ENCODE measurements around the gene SOAT1.
"Not testable (repeated sequence)": the region's sequence is repeated elsewhere in the genome, so short reads cannot be mapped to it uniquely, and the experiment has no call there.

SOAT1 gene

DNA sequence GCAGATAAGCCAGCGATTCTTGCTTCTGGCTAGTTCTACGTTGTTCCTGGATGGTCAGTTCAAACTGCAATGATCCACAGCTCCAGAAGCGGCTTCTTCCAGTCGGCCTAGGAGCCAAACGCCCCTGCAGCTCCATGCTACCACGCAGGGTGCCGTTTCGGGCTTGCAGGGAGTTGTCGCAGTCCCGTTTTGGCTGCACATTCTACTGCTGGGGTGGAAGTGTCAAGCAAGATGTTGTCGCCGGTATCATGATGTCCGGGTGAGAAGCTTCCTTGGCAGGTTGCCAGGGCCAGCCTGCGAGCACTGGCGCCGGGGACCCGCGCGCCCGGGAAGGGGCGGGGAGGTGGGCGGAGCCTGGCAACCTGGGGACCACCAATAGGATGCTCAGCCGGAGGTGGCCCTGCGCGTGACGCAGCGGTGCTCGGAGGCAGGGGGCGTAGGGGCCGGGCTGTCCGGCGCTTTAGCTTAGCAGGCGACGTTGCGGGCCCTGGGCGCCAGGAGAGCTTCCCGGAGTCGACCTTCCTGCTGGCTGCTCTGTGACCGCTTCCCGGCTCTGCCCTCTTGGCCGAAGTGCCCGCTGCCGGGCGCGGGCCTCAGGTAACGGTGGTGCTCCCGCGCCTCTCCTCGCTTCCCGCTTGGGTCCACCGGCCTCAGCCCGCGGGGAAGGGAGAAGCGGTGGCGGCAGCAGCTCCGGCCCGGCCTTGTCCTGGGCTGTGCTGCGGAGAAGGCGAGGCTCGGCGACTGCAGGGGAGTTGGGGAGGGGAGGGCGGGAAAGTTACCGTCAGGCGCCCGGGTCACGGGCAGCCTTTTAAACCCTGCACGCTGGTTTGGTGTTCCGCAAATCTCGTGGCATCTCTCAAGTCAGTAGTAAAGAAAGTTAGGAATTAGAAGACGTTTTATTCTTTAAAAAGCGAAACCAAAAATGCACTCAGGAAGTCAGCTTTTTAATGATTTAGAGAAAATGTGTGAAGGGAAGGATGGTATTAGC lies at the start of gene SOAT1:
TSS of gene SOAT1 (plus strand) at position 458 of the 988 bp plus-strand sequence. CDS start 8,888 bp downstream, outside the sequence.
- peak within 1 kb of the TSS; percentile 86 to 87 for H3K27ac Mint-ChIP-seq
- ATAC-seq, result peak; percentile 96
- peak within 1 kb of the TSS; percentile 67 to 91 for H3K4me3 Mint-ChIP-seq
- H3K27me3 Mint-ChIP-seq, result no peaks in the 10 kb centered on the region
- peaks cover 44% of the 10 kb centered on the region for H3K4me1 Mint-ChIP-seq
- no peaks in the 10 kb centered on the region for H3K9me3 Mint-ChIP-seq
- peak; percentile 93 to 95 for DNase-seq

DNA sequence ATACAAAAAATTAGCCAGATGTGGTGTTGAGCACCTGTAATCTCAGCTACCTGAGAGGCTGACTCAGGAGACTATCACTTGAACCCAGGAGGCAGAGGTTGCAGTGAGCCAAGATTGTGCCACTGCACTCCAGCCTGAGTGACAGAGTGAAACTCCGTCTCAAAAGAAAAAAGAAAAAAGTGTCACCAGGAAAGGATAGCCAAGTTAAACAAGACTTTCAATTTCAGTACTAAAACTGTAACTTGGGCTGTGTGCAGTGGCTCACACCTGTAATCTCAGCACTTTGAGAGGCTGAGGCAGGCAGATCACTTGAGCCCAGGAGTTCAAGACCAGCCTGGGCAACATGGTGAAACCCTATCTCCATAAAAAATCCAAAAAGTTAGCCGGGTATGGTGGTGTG lies 48.2 kb upstream of the SOAT1 start:
- not testable (repeated sequence) for H3K27ac Mint-ChIP-seq, ATAC-seq

DNA sequence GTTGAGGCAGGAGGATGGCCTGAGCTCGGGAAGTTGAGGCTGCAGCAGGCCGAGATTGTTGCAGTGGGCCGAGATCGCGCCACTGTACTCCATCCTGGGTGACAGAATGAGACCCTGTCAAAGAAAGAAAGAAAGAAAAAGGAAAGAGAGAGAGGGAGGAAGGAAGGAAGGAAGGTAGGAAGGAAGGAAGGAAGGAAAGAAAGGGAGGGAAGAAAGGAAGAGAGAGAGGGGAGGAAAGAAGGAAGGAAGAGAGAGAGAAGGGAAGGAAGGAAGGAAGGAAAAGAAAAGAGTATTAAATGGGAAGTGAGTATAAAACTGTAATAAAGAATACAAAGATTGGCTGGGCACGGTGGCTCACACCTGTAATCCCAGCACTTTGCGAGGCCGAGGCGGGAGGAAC lies 45.7 kb upstream of the SOAT1 start:
- Mint-ChIP-seq H3K4me3 (no peak overlapping the region), H3K4me1 (no peaks in the 10 kb centered on the region), H3K9me3 (no peaks in the 10 kb centered on the region), H3K27ac (peak overlapping the region in 1 of 2 donors; percentile 42), H3K27me3 (no peaks in the 10 kb centered on the region)
- DNase-seq (no peak), ATAC-seq (no peak)

More for the DNA sequence above, 48.2 kb upstream of the SOAT1 start:
- not testable (repeated sequence) for DNase-seq, H3K4me1 Mint-ChIP-seq, H3K4me3 Mint-ChIP-seq, H3K9me3 Mint-ChIP-seq, H3K27me3 Mint-ChIP-seq

DNA sequence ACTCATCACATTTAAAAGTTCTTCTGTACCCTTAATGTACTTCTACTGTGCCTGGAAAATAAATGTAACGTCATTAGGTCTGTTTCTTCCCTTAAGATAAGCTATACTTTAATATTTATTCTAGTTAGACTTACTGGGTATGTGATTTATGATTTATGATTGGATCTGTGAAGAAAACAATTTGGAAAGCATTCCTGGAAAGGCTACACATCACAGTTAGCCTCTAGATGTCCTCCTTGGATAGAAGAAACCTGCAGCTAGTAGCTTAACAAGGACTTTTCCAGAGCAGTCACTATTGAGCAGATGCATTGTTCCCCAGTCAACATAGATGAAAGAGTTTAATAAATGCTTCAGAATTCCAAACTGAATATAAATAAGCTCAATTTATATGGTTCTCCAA lies 41.9 kb upstream of the SOAT1 start:
- no peaks in the 10 kb centered on the region for H3K4me1 Mint-ChIP-seq

DNA sequence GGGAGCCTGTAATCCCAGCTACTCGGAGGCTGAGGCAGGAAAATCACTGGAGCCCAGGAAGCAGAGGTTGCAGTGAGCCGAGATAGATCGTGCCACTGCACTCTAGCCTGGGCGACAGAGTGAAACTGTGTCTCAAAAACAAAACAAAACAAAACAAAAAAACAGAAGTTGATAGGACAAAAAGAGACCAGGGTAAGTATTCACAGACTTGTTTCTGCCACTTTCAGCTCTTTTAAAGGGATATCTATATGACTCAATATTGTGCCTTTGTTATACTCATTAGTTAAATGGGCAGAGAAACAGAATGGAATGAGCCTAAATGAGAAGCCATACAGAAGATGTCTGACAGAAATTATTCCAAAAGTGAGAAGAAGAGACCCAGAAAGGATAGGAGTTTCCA lies 41.0 kb upstream of the SOAT1 start:
- H3K4me1 Mint-ChIP-seq, result no peaks in the 10 kb centered on the region
- H3K27me3 Mint-ChIP-seq, result no peaks in the 10 kb centered on the region
- ATAC-seq, result no peak

More for the DNA sequence above, 41.9 kb upstream of the SOAT1 start:
- H3K27ac Mint-ChIP-seq, result peak overlapping the region in 1 of 2 donors; percentile 13
- H3K27me3 Mint-ChIP-seq, result no peaks in the 10 kb centered on the region
- H3K4me3 Mint-ChIP-seq, result no peak overlapping the region
- DNase-seq (no peak), ATAC-seq (no peak)
- no peaks in the 10 kb centered on the region for H3K9me3 Mint-ChIP-seq

DNA sequence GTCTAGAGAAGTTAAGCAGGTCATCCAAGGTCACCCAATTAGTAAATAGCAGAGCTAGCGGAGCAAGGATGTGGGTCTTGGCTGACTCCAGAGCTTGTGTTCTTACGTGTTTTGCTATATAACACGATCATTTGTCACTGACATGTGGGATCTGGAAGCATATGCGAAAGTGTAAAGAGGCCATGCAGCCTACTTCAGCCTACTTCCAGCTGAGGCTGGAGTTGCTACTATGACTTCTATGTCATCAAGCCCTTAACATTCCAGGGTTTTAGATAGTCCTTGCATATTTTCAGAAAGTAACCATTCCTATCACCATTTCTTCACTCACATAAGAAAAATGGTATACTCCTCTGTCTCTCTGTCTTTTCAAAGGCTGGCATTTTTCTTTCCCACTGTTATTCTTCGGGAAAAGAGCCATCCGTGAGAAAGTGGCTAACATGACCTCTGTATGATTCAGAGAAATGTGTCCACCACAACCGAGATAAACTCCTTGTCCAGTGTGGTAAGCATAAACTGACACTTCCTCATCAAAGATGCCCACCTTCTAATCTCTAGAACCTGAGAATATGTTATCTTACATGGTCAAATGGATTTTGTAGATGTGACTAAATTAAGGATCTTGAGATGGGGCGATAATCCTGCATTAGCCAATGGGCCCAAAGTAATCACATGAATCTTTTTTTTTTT lies 40.2 kb upstream of the SOAT1 start:
- DNase-seq (no peak), ATAC-seq (no peak)

More for the DNA sequence above, 41.0 kb upstream of the SOAT1 start:
- DNase-seq, result no peak
- no peak overlapping the region for H3K27ac Mint-ChIP-seq
- no peaks in the 10 kb centered on the region for H3K9me3 Mint-ChIP-seq
- no peak overlapping the region for H3K4me3 Mint-ChIP-seq

DNA sequence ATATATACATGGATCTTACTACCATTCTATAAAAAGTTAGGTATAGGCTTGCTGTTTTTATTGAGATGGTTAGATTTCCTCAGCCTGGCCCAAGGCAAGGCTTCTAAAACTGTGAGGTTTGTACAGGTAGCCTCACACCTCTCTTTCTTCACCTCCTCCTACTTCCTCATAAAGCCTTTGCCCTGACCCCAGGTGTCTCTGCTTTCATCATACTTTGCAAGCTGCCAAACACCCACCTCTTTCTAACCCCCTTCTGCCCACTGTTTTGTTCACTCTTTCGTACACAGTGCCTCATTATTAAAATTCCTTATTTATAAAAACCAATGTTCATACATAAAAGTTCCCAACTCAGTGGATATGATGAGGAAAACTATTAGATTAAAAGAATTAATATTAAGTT lies 31.4 kb upstream of the SOAT1 start:
- H3K4me1 Mint-ChIP-seq, result no peaks in the 10 kb centered on the region
- H3K27me3 Mint-ChIP-seq, result no peaks in the 10 kb centered on the region
- ATAC-seq (no peak), DNase-seq (no peak)
- H3K9me3 Mint-ChIP-seq, result no peaks in the 10 kb centered on the region
- H3K4me3 Mint-ChIP-seq, result no peak overlapping the region
- H3K27ac Mint-ChIP-seq, result no peak overlapping the region

More for the DNA sequence above, 40.2 kb upstream of the SOAT1 start:
- Mint-ChIP-seq H3K4me1 (no peaks in the 10 kb centered on the region), H3K27ac (no peak overlapping the region), H3K4me3 (no peak overlapping the region), H3K27me3 (no peaks in the 10 kb centered on the region), H3K9me3 (no peaks in the 10 kb centered on the region)

DNA sequence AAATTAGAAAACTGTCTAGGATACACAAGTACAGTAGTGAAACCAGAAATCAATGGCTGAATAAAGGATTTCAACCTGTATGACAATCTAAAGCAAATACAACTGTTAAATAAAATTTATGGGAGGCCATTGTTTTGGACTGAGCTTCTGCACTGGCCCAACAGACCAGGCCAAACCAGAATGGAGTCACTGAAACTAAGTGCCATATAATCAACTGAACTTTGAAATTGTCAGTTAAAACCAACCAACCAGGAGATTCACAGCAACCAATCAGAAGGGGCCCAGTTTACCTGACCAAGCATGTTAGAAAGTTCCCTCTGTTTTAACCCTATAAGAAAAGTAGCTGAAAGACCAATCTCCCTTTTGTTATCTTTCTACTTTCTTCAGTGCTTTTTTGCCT lies 30.5 kb upstream of the SOAT1 start:
- no peaks in the 10 kb centered on the region for H3K27me3 Mint-ChIP-seq
- ATAC-seq, result no peak
- H3K4me1 Mint-ChIP-seq, result no peaks in the 10 kb centered on the region
- H3K27ac Mint-ChIP-seq, result no peak overlapping the region
- no peak overlapping the region for H3K4me3 Mint-ChIP-seq
- DNase-seq, result no peak
- no peaks in the 10 kb centered on the region for H3K9me3 Mint-ChIP-seq

DNA sequence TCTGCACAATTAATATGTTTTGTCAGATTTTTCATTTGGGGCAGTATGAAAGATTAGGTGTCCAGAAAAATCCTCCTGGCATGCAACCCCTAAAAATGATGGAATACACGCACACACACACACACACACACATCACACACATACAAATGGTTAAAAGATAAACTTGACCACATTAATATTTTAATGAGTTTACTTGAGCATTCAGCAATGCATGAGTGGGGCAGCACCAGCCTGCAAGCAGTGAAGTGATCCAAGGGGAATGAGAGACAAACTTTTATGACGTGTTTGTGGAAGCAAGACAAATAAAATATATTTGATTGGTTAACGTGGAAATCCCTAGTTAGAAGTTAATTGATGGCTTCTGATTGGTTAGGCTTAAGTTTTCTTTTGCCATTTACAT lies 29.1 kb upstream of the SOAT1 start:
- Mint-ChIP-seq H3K27ac (no peak overlapping the region), H3K27me3 (no peaks in the 10 kb centered on the region), H3K4me1 (no peaks in the 10 kb centered on the region), H3K9me3 (no peaks in the 10 kb centered on the region), H3K4me3 (no peak overlapping the region)
- ATAC-seq (no peak), DNase-seq (no peak)

DNA sequence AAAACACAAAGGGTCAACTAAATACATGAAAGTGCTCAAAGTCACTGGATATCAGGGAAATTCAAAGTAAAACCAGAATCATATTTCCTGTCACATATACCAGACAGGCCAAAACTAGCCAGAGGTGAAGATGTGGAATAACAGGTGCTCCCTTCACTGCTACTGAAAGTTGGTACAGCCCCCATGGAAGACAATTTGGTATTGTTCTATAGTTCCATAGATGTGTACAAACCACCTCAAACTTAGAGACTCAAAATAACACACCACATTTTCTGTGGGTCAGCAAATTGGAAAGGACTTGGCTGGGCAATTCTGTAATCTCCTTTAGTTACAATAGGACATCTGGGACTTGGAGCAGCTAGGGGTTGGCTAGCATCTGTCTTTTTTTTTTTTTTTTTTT lies 24.5 kb upstream of the SOAT1 start:
- no peak overlapping the region for H3K4me3 Mint-ChIP-seq
- DNase-seq, result no peak
- no peak for ATAC-seq
- no peaks in the 10 kb centered on the region for H3K4me1 Mint-ChIP-seq
- no peaks in the 10 kb centered on the region for H3K27me3 Mint-ChIP-seq
- H3K9me3 Mint-ChIP-seq, result no peaks in the 10 kb centered on the region
- no peak overlapping the region for H3K27ac Mint-ChIP-seq

DNA sequence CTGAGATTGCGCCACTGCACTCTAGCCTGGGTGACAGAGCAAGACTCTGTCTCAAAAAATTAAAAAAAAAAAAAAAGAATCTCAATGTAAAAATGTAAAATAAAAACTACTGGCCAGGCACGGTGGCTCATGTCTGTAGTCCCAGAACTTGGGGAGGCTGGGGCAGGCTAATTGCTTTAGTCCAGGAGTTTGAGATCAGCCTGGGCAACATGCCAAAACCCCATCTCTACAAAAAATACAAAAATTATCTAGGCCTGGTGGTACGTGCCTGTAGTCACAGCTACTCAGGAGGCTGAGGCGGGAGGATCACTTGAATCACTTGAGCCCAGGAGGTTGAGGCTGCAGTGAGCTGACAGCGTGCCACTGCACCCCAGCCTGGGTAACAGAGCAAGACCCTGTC lies 19.2 kb upstream of the SOAT1 start:
- H3K4me3 Mint-ChIP-seq, H3K27me3 Mint-ChIP-seq, DNase-seq, H3K4me1 Mint-ChIP-seq, H3K9me3 Mint-ChIP-seq, ATAC-seq, H3K27ac Mint-ChIP-seq: not testable (repeated sequence)

DNA sequence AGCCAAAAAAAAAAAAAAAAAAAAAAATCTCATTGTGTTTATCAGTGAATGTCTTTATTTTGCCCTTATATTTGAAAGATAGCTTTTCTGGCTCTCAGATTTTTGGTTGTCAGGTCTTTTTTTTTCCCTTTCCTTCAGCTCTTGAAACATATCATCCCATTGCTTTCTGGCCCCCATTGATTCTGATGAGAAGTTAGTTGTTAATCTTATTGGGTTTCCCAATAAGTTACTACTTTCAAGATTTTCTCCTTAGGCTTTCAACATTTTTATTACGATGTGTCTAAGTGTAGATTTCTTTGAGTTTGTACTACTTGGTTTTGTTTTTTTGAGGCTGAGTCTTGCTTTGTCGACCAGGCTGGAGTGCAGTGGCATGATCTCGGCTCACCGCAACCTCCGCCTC lies 14.7 kb upstream of the SOAT1 start:
- ATAC-seq (no peak), DNase-seq (no peak)
- H3K27me3 Mint-ChIP-seq, result no peaks in the 10 kb centered on the region
- H3K4me3 Mint-ChIP-seq, result no peak overlapping the region
- H3K4me1 Mint-ChIP-seq, result no peaks in the 10 kb centered on the region
- H3K9me3 Mint-ChIP-seq, result peaks cover 5 to 9% of the 10 kb centered on the region in 2 donors
- no peak overlapping the region for H3K27ac Mint-ChIP-seq

DNA sequence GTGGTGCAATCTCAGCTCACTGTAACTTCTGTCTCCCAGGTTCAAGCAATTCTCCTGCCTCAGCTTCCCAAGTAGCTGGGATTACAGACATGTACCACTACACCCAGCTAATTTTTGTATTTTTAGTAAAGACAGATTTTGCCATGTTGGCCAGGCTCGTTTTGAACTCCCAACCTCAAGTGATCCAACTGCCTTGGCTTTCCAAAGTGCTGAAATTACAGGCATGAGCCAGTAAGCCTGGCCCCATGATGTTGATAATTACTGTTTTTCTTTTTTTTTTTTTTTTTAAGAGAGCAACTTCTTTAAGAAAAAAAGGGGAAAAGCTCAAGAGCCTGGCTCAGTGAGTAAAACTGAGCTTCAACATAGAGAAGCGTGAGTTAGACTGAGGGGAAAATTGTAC lies 9.6 kb upstream of the SOAT1 start:
- Mint-ChIP-seq H3K4me1 (no peaks in the 10 kb centered on the region), H3K4me3 (no peak overlapping the region), H3K27ac (no peak overlapping the region), H3K27me3 (no peaks in the 10 kb centered on the region), H3K9me3 (peaks cover 5 to 9% of the 10 kb centered on the region in 2 donors)
- ATAC-seq, result no peak
- no peak for DNase-seq

DNA sequence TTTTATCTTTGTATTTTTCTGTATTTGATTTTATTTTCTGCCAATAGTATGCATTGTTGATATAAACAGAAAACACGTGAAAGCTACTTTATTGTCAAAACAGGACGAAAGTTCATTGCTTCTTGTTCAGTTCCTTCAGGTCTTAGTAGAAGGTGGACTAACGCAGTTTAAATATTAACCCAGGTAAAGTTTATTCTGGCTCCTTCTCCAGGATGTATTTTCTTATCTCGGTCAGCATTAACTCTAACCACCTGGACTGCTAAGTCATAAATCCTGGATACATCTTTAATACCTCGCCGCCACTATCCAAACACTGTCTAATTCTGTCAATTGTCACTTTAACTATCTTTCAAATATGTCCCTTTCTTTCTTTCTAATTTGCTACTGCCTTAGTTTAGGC lies 5.7 kb upstream of the SOAT1 start:
- ATAC-seq, result no peak
- H3K9me3 Mint-ChIP-seq, result no peaks in the 10 kb centered on the region
- no peak overlapping the region for H3K4me3 Mint-ChIP-seq
- H3K4me1 Mint-ChIP-seq, result no peaks in the 10 kb centered on the region
- H3K27ac Mint-ChIP-seq, result no peak overlapping the region
- H3K27me3 Mint-ChIP-seq, result no peaks in the 10 kb centered on the region
- DNase-seq, result no peak

DNA sequence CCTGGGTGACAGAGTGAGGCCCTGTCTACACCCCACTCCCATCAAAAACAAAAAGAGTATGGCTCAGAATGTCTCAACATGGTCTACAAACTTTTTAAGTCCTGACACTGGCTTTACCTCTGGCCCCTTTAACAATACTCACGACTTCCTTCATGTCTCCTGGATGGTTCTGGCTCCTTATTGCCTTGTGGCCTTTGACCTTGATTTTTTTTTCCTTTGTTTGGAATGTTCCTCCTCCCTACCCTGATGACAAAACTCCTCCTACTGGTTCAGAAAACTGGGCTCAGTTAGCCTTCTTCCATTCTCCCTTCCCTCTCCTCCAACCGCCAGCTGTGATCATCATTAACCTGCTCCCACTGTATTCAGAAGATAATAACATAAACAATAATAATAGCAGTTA lies 4.6 kb upstream of the SOAT1 start:
- H3K27me3 Mint-ChIP-seq, result no peaks in the 10 kb centered on the region
- H3K27ac Mint-ChIP-seq, result no peak overlapping the region
- peaks cover 4% of the 10 kb centered on the region for H3K4me1 Mint-ChIP-seq
- H3K4me3 Mint-ChIP-seq, result no peak overlapping the region
- ATAC-seq, result no peak
- H3K9me3 Mint-ChIP-seq, result no peaks in the 10 kb centered on the region
- no peak for DNase-seq

DNA sequence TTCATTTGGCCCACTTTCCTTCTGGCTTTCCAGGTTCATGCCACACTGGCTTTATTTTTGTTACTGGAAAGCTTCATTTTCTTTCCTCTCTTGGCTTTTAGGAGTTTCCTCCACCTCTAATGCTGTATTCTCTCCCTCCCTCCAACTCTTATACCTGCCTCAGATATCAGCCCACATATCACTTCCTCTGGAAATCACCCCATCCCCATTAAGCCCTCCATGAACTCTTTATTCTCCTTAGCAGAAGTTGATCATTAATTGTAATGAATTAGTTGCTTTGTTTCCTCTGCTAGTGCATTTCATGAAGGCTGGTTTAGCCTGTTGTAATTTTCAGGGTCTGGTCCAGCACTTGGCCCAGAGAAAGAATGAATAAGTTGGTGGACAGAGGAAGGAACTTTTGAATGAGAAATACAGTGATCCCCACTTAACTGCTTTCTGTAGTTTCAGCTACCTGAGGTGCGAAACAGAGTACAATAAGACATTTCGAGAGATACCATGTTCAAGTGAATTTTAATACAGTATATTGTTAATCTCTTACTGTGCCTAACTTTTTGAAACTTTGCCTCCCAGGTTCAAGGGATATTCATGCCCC lies 1.7 kb downstream of the SOAT1 start:
- DNase-seq (no peak), ATAC-seq (no peak)
- Mint-ChIP-seq H3K9me3 (no peaks in the 10 kb centered on the region), H3K27me3 (no peaks in the 10 kb centered on the region), H3K4me3 (peak overlapping the region; percentile 67 to 91), H3K27ac (peak overlapping the region; percentile 1 to 84), H3K4me1 (peaks cover 58% of the 10 kb centered on the region)
